ENCODE results near the gene PTCRA. TPM values are rescaled to one million over a fixed set of nuclear protein-coding genes. Genes with fewer than 3 reads are reported as not detected.
A peak's percentile ranks its signal among the peaks of the same experiment; 100 is the strongest.

Gene PTCRA, protein sequence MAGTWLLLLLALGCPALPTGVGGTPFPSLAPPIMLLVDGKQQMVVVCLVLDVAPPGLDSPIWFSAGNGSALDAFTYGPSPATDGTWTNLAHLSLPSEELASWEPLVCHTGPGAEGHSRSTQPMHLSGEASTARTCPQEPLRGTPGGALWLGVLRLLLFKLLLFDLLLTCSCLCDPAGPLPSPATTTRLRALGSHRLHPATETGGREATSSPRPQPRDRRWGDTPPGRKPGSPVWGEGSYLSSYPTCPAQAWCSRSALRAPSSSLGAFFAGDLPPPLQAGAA
- total RNA-seq (2021) (not detected in 3 replicates), Bru-seq, nascent RNA (not detected)
- long read RNA-seq, experiment 1, result 0 reads
- long read RNA-seq, experiment 2, result 0 reads
- long read RNA-seq, experiment 3, result 0 reads

DNA sequence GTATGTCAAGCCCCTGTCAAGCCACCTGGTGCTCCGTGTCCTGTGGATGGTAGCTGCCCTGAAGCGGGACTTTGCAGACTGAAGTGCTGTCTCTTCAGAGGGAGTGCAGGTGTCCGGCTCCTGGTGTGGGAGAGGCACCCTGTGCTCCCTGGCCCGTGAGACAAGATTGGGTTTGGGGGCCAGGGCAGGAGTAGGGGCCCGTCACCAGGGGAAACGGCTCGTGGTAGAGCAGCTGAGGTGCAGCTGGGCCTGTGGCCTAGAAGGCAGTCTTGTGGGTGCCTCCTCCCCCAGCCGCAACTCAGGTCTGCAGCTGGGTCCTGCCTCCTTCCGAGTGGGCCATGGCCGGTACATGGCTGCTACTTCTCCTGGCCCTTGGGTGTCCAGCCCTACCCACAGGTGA is at the start of gene PTCRA:
TSS of gene PTCRA (plus strand) at position 322 of the 400 bp plus-strand sequence. CDS start at position 339, 17 bp downstream.
- Mint-ChIP-seq H3K4me1 (peaks cover 5% of the 10 kb centered on the region), H3K27me3 (ENCODE audit: low read depth) (no peaks in the 10 kb centered on the region; the same call in 1 of the 2 replicates), H3K9me3 (no peaks in the 10 kb centered on the region), H3K36me3 (no peaks in the 10 kb centered on the region), H3K27ac (no peak within 1 kb of the TSS), H3K4me3 (no peak within 1 kb of the TSS)
- ChIA-PET POLR2A (no interaction called here), CTCF (no interaction called here)
- no peak for ATAC-seq
- DNase-seq (ENCODE audit: low spot score), result no peak
- TF ChIP-seq, protein P1, sequence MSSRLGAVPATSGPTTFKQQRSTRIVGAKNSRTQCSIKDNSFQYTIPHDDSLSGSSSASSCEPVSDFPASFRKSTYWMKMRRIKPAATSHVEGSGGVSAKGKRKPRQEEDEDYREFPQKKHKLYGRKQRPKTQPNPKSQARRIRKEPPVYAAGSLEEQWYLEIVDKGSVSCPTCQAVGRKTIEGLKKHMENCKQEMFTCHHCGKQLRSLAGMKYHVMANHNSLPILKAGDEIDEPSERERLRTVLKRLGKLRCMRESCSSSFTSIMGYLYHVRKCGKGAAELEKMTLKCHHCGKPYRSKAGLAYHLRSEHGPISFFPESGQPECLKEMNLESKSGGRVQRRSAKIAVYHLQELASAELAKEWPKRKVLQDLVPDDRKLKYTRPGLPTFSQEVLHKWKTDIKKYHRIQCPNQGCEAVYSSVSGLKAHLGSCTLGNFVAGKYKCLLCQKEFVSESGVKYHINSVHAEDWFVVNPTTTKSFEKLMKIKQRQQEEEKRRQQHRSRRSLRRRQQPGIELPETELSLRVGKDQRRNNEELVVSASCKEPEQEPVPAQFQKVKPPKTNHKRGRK (CRISPR knock-in tag; IDR thresholded peaks at IDR 0.05; ENCODE audit: borderline replicate concordance), result no peak
- TF ChIP-seq NFYB (CRISPR knock-in tag; conservative IDR thresholded peaks at IDR 0.05; ENCODE audit: low read depth) (no peak), NFE2L1 (CRISPR knock-in tag; IDR thresholded peaks at IDR 0.05) (no peak), ELF4 (CRISPR knock-in tag; IDR thresholded peaks at IDR 0.05; ENCODE audit: low read depth) (no peak), NR2C2 (CRISPR knock-in tag; IDR thresholded peaks at IDR 0.05) (no peak)
- TF ChIP-seq, protein P2, sequence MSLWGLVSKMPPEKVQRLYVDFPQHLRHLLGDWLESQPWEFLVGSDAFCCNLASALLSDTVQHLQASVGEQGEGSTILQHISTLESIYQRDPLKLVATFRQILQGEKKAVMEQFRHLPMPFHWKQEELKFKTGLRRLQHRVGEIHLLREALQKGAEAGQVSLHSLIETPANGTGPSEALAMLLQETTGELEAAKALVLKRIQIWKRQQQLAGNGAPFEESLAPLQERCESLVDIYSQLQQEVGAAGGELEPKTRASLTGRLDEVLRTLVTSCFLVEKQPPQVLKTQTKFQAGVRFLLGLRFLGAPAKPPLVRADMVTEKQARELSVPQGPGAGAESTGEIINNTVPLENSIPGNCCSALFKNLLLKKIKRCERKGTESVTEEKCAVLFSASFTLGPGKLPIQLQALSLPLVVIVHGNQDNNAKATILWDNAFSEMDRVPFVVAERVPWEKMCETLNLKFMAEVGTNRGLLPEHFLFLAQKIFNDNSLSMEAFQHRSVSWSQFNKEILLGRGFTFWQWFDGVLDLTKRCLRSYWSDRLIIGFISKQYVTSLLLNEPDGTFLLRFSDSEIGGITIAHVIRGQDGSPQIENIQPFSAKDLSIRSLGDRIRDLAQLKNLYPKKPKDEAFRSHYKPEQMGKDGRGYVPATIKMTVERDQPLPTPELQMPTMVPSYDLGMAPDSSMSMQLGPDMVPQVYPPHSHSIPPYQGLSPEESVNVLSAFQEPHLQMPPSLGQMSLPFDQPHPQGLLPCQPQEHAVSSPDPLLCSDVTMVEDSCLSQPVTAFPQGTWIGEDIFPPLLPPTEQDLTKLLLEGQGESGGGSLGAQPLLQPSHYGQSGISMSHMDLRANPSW (CRISPR knock-in tag; conservative IDR thresholded peaks at IDR 0.05; ENCODE audit: low read depth), result no peak

DNA sequence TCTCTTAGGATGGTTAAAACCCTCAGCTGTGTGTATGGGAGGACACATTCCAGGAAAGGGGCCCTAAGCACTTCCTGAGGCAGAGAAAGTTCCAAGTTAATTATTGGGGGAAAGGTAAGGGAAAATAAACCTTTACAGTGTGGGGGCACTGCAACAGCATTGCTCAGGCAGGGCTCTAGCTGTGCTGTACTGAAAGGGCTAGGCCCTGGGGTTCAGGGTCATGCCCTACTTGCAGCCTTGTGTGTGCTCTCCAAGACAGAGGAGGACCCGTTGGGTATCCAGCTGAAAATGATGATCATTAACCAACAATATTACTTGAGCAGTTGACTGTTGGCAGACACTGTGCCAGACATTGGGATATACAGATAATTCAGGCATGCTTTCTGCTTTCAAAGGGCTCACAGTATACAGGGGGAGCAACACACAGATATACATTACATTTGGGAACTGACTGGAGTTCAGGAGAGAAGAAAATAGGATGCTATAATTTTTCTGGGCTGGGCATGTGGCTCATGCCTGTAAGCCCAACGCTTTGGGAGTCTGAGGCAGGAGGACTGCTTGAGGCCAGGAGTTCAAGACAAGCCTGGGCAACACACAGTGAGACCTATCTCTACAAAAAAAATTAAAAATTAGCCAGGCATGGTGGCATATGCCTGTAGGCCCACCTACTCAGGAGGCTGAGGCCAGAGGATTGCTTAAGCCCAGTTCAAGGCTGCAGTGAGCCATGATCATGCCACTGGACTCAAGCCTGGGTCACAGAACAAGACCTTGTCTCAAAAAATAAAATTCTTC is 45.5 kb upstream of the PTCRA start:
- ChIA-PET POLR2A (no interaction called here), CTCF (no interaction called here)
- Mint-ChIP-seq H3K4me3 (no peak overlapping the region), H3K27ac (peak overlapping the region; percentile 76), H3K36me3 (peaks cover 5% of the 10 kb centered on the region; the same call in 1 of the 2 replicates), H3K9me3 (no peaks in the 10 kb centered on the region), H3K4me1 (no peaks in the 10 kb centered on the region), H3K27me3 (ENCODE audit: low read depth) (no peaks in the 10 kb centered on the region)
- ATAC-seq (no peak), DNase-seq (ENCODE audit: low spot score) (no peak)
- TF ChIP-seq FOXP1 (CRISPR knock-in tag; IDR thresholded peaks at IDR 0.05; ENCODE audit: borderline replicate concordance) (no peak), TEAD4 (CRISPR knock-in tag; IDR thresholded peaks at IDR 0.05) (no peak), ZNF671 (CRISPR knock-in tag; IDR thresholded peaks at IDR 0.05) (no peak), TCF7 (CRISPR knock-in tag; IDR thresholded peaks at IDR 0.05; ENCODE audit: low read depth) (no peak), SP1 (CRISPR knock-in tag; conservative IDR thresholded peaks at IDR 0.05) (no peak), GABPB1 (CRISPR knock-in tag; IDR thresholded peaks at IDR 0.05) (no peak), NFATC4 (CRISPR knock-in tag; IDR thresholded peaks at IDR 0.05) (no peak)
- TF ChIP-seq, protein P3, sequence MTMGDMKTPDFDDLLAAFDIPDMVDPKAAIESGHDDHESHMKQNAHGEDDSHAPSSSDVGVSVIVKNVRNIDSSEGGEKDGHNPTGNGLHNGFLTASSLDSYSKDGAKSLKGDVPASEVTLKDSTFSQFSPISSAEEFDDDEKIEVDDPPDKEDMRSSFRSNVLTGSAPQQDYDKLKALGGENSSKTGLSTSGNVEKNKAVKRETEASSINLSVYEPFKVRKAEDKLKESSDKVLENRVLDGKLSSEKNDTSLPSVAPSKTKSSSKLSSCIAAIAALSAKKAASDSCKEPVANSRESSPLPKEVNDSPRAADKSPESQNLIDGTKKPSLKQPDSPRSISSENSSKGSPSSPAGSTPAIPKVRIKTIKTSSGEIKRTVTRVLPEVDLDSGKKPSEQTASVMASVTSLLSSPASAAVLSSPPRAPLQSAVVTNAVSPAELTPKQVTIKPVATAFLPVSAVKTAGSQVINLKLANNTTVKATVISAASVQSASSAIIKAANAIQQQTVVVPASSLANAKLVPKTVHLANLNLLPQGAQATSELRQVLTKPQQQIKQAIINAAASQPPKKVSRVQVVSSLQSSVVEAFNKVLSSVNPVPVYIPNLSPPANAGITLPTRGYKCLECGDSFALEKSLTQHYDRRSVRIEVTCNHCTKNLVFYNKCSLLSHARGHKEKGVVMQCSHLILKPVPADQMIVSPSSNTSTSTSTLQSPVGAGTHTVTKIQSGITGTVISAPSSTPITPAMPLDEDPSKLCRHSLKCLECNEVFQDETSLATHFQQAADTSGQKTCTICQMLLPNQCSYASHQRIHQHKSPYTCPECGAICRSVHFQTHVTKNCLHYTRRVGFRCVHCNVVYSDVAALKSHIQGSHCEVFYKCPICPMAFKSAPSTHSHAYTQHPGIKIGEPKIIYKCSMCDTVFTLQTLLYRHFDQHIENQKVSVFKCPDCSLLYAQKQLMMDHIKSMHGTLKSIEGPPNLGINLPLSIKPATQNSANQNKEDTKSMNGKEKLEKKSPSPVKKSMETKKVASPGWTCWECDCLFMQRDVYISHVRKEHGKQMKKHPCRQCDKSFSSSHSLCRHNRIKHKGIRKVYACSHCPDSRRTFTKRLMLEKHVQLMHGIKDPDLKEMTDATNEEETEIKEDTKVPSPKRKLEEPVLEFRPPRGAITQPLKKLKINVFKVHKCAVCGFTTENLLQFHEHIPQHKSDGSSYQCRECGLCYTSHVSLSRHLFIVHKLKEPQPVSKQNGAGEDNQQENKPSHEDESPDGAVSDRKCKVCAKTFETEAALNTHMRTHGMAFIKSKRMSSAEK (CRISPR knock-in tag; IDR thresholded peaks at IDR 0.05; ENCODE audit: borderline replicate concordance), result no peak
- TF ChIP-seq, protein P4, sequence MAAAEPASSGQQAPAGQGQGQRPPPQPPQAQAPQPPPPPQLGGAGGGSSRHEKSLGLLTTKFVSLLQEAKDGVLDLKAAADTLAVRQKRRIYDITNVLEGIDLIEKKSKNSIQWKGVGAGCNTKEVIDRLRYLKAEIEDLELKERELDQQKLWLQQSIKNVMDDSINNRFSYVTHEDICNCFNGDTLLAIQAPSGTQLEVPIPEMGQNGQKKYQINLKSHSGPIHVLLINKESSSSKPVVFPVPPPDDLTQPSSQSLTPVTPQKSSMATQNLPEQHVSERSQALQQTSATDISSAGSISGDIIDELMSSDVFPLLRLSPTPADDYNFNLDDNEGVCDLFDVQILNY (CRISPR knock-in tag; IDR thresholded peaks at IDR 0.05), result no peak
- TF ChIP-seq, protein P5, sequence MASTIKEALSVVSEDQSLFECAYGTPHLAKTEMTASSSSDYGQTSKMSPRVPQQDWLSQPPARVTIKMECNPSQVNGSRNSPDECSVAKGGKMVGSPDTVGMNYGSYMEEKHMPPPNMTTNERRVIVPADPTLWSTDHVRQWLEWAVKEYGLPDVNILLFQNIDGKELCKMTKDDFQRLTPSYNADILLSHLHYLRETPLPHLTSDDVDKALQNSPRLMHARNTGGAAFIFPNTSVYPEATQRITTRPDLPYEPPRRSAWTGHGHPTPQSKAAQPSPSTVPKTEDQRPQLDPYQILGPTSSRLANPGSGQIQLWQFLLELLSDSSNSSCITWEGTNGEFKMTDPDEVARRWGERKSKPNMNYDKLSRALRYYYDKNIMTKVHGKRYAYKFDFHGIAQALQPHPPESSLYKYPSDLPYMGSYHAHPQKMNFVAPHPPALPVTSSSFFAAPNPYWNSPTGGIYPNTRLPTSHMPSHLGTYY (CRISPR knock-in tag; IDR thresholded peaks at IDR 0.05), result no peak
- TF ChIP-seq, protein P6, sequence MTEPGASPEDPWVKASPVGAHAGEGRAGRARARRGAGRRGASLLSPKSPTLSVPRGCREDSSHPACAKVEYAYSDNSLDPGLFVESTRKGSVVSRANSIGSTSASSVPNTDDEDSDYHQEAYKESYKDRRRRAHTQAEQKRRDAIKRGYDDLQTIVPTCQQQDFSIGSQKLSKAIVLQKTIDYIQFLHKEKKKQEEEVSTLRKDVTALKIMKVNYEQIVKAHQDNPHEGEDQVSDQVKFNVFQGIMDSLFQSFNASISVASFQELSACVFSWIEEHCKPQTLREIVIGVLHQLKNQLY (CRISPR knock-in tag; IDR thresholded peaks at IDR 0.05), result no peak
- TF ChIP-seq, protein P7, sequence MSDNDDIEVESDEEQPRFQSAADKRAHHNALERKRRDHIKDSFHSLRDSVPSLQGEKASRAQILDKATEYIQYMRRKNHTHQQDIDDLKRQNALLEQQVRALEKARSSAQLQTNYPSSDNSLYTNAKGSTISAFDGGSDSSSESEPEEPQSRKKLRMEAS (CRISPR knock-in tag; IDR thresholded peaks at IDR 0.05), result no peak
- TF ChIP-seq, protein P8, sequence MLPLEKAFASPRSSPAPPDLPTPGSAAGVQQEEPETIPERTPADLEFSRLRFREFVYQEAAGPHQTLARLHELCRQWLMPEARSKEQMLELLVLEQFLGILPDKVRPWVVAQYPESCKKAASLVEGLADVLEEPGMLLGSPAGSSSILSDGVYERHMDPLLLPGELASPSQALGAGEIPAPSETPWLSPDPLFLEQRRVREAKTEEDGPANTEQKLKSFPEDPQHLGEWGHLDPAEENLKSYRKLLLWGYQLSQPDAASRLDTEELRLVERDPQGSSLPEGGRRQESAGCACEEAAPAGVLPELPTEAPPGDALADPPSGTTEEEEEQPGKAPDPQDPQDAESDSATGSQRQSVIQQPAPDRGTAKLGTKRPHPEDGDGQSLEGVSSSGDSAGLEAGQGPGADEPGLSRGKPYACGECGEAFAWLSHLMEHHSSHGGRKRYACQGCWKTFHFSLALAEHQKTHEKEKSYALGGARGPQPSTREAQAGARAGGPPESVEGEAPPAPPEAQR (CRISPR knock-in tag; IDR thresholded peaks at IDR 0.05), result no peak

Measured in WTC11 (cell line).